ENCODE measurements around the gene GIPC1. TPM values are rescaled to one million over a fixed set of nuclear protein-coding genes. Genes with fewer than 3 reads are reported as not detected.

GIPC1 gene
- total and polyA plus RNA-seq, 2 of the 4 experiments (the other 2 are of a cell fraction): 74.2 to 133 TPM

Small RNA genes within 50 kb of the gene (microRNA-seq; reads per million reads assigned to microRNA genes)
- gene MIR639 (ENCODE audit: unreplicated experiment) (not detected), gene SNRPGP15 (ENCODE audit: insufficient read depth, insufficient read length) (not detected)

Small RNA genes within 50 kb of the gene (small RNA-seq; reads per million reads assigned to genes)
- 0 reads per million in 5 experiments for gene SNRPGP15

Other genes starting within 250 kb of the GIPC1 start
- gene ADGRE5, start 114.7 kb downstream of the GIPC1 start, total RNA-seq (2012; rRNA removed): 7.5 and 7.7 TPM in 2 replicates
- 14.6 and 15.0 TPM in 2 replicates for gene ADGRE5, start 114.7 kb downstream of the GIPC1 start, polyA plus RNA-seq (2012; rRNA removed)
- 77.5 and 83.0 TPM in 2 replicates for gene DDX39A, start 76.8 kb downstream of the GIPC1 start, total RNA-seq (2012; rRNA removed)
- gene DDX39A, start 76.8 kb downstream of the GIPC1 start, polyA plus RNA-seq (2012; rRNA removed): 82.5 and 89.3 TPM in 2 replicates
- gene PKN1, start 62.8 kb downstream of the GIPC1 start, total RNA-seq (2012; rRNA removed): 39.4 and 41.4 TPM in 2 replicates
- gene PKN1, start 62.8 kb downstream of the GIPC1 start, polyA plus RNA-seq (2012; rRNA removed): 39.1 and 44.1 TPM in 2 replicates
- 0.28 and 0.54 TPM in 2 replicates for gene PTGER1, start 20.8 kb downstream of the GIPC1 start, total RNA-seq (2012; rRNA removed)
- gene PTGER1, start 20.8 kb downstream of the GIPC1 start, polyA plus RNA-seq (2012; rRNA removed): 0.60 and 1.6 TPM in 2 replicates
- gene DNAJB1, start 22.3 kb upstream of the GIPC1 start, total RNA-seq (2012; rRNA removed): 82.5 and 88.2 TPM in 2 replicates
- gene DNAJB1, start 22.3 kb upstream of the GIPC1 start, polyA plus RNA-seq (2012; rRNA removed): 91.1 and 95.4 TPM in 2 replicates
- gene TECR, start 33.5 kb upstream of the GIPC1 start, total RNA-seq (2012; rRNA removed): 35.8 and 46.2 TPM in 2 replicates
- gene TECR, start 33.5 kb upstream of the GIPC1 start, polyA plus RNA-seq (2012; rRNA removed): 81.2 and 102 TPM in 2 replicates
- gene NDUFB7, start 75.9 kb upstream of the GIPC1 start, total RNA-seq (2012; rRNA removed): 337 and 436 TPM in 2 replicates
- 523 and 591 TPM in 2 replicates for gene NDUFB7, start 75.9 kb upstream of the GIPC1 start, polyA plus RNA-seq (2012; rRNA removed)
- gene CLEC17A, start 87.0 kb upstream of the GIPC1 start, total RNA-seq (2012; rRNA removed): not detected in 2 replicates
- gene CLEC17A, start 87.0 kb upstream of the GIPC1 start, polyA plus RNA-seq (2012; rRNA removed): 0.05 TPM in 1 of 2 replicates, not detected in the other
- not detected in 2 replicates for gene ADGRE3, start 178.7 kb upstream of the GIPC1 start, total RNA-seq (2012; rRNA removed)
- gene ADGRE3, start 178.7 kb upstream of the GIPC1 start, polyA plus RNA-seq (2012; rRNA removed): not detected in 2 replicates
- 11.9 and 15.1 TPM in 2 replicates for gene ZNF333, start 193.9 kb upstream of the GIPC1 start, total RNA-seq (2012; rRNA removed)
- 8.2 and 9.8 TPM in 2 replicates for gene ZNF333, start 193.9 kb upstream of the GIPC1 start, polyA plus RNA-seq (2012; rRNA removed)